ENCODE data around the gene PATJ.
A peak's percentile ranks its signal among the peaks of the same experiment; 100 is the strongest.

Gene PATJ

GRCh38 chr1:61743431-61743705 lies 1.1 kb downstream of the PATJ start:
- H3K27ac ChIP-seq = peak overlapping the region; percentile 99
- TF ChIP-seq, protein P1, sequence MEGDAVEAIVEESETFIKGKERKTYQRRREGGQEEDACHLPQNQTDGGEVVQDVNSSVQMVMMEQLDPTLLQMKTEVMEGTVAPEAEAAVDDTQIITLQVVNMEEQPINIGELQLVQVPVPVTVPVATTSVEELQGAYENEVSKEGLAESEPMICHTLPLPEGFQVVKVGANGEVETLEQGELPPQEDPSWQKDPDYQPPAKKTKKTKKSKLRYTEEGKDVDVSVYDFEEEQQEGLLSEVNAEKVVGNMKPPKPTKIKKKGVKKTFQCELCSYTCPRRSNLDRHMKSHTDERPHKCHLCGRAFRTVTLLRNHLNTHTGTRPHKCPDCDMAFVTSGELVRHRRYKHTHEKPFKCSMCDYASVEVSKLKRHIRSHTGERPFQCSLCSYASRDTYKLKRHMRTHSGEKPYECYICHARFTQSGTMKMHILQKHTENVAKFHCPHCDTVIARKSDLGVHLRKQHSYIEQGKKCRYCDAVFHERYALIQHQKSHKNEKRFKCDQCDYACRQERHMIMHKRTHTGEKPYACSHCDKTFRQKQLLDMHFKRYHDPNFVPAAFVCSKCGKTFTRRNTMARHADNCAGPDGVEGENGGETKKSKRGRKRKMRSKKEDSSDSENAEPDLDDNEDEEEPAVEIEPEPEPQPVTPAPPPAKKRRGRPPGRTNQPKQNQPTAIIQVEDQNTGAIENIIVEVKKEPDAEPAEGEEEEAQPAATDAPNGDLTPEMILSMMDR (conservative IDR thresholded peaks at IDR 0.05) = no peak

- TF ChIP-seq, protein P1 (conservative IDR thresholded peaks at IDR 0.05) = no peak
- peak overlapping the region; percentile 99 for H3K27ac ChIP-seq
Observed at GRCh38 chr1:61743716-61744580, 1.7 kb downstream of the PATJ start.

DNA sequence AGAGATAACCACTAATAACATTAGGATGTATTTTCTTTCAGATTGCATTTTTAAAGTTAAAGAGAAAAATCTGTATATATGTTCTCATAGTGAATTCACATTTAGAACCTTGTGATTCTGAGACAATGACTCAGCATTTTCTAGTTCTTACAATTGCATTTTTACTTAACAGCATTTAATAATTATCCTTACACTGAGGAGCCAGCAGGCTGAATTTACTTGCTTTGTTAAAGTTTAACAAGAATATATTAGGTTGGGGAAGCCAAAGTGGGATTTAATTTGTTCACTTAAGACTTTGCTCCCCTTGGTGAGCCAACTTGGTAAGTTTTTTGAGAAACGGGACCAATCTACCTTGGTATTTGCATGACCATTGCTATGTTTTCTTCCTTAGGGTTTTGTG lies 4.5 kb downstream of the PATJ start:
- peak overlapping the region; percentile 5; the same call in 1 of the 2 replicates for H3K27ac ChIP-seq
- TF ChIP-seq, protein P1 (conservative IDR thresholded peaks at IDR 0.05) = no peak

GRCh38 chr1:61748566-61748965 lies 6.3 kb downstream of the PATJ start:
- TF ChIP-seq, protein P1 (conservative IDR thresholded peaks at IDR 0.05) = no peak
- H3K27ac ChIP-seq = no peak overlapping the region

DNA sequence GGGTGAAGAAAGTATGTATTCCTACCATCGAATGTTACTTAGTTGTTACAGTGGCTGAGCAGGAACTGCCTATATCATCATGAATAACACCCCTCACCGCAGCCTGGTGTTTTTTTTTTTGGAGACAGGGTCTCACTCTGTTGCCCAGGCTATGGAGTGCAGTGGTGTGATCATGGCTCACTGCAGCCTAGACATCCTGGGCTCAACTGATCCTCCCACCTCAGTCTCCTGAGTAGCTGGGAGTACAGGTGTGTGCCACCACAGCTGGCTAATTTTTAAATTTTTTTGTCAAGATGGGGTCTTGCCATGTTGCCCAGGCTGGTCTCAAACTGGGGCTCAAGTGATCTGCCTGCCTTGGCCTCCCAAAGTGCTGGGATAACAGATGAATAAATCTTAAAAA lies 7.3 kb downstream of the PATJ start:
- TF ChIP-seq, protein P1 (conservative IDR thresholded peaks at IDR 0.05) = no peak
- H3K27ac ChIP-seq = no peak overlapping the region

GRCh38 chr1:61752921-61753389 lies 10.7 kb downstream of the PATJ start:
- TF ChIP-seq, protein P1 (conservative IDR thresholded peaks at IDR 0.05) = no peak
- H3K27ac ChIP-seq = peak overlapping the region; percentile 28

DNA sequence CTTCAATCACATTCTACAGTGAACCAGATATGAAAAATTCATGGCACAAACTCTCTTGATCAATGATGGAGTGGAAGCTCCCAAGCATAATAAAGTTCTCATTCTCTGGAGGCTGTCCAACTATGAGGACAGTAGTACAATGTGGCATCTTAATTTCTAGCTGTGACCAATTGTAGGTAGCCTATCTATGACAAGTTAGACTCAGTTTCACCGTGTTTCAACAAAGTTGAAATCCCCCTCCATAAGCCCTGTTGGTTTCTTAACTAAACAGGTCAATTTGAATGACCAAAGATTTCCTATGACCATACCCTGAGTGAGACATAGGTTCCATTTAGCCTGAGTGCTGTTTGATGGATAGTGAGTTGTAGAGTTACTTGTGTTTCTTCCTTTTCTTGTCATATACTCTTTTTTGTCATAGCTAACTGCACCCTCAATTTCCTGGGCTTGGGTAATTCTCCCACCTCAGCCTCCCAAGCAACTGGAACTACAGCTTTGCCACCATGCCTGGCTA lies 11.8 kb downstream of the PATJ start:
- no peak overlapping the region for H3K27ac ChIP-seq
- TF ChIP-seq, protein P1 (conservative IDR thresholded peaks at IDR 0.05) = no peak

All from VCaP (cell line).